Measurements from ENCODE around the gene RET. TPM values are rescaled to one million over a fixed set of nuclear protein-coding genes. Genes with fewer than 3 reads are reported as not detected.
"Not testable (repeated sequence)": the region's sequence is repeated elsewhere in the genome, so short reads cannot be mapped to it uniquely, and the experiment has no call there.

The RET gene
- total RNA-seq, 1 experiment from 2014 or later = 0.37 TPM

DNA sequence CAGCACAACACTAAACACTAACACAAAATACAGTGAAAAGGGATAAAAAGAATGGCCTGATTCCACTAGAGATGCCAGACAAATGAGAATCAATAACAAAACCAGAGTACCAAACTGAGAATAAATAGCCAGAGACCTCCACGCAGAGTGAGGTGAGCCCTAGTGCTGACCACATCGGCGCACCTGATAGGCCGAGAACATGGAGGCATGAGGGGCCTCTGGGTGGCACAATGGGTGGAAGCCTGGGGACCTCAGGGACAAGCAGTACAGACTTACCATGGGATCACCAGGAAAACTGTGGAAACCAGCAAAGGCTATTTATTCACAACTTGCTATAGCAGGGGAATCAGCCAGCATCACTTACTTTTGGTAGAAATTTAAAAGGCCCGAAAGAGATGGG lies 59.6 kb downstream of the RET start:
- DNase-seq (ENCODE audit: low read depth) = no peak
- in situ Hi-C loops (cut with HindIII; ENCODE audit: low pct_unique_long_range_greater_than_20kb, low sequenced_read_pairs) = no loop called here

DNA sequence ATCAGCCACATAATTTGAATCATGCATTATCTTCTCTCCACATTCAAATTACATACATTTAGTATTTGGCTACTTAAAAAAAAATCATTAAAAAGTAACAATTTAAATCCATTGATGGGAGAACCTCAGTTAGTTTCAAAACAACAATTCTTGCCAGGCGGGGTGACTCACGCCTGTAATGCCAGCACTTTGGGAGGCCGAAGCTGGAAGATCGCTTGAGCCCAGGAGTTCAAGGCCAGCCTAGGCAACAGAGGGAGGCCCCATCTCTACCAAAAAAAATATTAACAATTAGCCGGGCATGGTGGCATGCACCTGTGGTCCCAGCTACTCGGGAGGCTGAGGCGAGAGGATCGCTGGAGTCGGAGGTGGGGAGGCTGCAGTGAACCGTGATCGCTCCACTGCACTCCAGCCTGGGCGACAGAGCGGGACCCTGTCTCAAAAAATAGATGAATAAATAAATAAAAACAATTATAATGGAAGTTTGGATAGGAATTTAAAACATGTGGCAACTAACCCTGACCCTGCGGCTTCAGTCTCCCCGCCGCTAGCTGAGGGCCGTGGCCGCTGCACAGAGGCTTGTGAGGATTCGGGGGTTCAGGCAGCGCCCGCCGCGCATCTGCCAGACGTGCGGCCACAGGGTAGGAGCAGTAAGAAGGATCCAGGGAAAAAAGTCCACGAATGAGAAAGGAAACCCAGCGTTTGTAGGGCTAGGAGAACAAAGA lies 60.3 kb downstream of the RET start:
- in situ Hi-C loops (cut with HindIII; ENCODE audit: low pct_unique_long_range_greater_than_20kb, low sequenced_read_pairs) = no loop called here
- peak; percentile 11 for DNase-seq (ENCODE audit: low read depth)

DNA sequence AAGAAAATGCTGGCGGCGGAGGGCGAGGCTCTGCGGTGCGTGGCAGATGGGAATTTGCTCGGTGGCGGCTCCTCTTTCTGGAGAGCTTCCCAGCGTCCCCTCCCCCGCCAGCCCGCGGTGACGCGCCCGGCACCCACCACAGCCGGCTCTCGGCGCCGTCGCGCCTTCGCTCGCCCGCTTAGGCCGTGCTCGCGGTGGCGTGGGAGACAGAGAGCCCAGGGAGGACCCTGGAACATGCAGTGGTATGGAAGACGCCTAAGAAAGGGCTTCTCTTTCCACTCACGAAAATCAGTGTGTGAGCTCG lies 60.8 kb downstream of the RET start:
- DNase-seq (ENCODE audit: low read depth) = peak; percentile 63

DNA sequence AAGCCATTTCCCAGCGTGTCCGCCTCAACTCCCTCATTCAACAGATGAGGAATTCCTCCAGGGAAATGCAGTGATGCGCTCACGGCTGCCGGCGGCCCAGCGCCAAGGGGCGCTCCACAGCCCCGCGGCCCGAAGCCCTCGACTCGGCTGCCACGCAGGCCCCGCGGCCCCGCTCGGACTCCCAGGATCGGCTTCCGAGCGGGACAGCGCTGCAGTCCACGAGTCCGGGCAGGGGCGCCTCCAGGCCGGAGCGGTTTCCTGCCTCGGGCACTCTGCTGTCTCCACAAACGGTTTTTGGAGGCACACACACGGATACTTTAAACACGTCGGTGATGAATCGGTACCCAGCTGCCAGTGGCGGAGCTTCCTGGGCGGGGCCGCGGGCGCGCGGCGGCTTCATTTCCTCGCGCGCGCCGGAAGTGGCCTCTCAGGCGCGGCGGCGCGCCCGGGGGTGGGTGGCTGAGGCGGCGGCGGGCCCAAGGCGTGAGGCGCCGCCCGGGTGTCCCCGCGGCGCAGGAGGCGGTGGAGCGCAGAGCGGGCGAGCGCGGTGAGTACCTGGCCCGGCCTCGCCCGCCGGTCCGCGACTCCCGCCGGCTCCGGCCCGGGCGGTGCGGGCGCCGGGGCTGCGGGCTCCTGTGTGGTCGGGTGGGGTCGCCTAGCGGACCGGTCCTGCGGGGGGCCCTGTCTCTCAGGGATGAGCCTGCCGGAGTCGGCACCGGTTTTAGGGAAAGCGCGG lies 61.3 kb downstream of the RET start, which contains the start of gene CSGALNACT2:
Gene CSGALNACT2 (plus strand): TSS at position 425 of the 736 bp plus-strand sequence. CDS start 16,705 bp downstream, outside the sequence.
- DNase-seq (ENCODE audit: low read depth) = peak; percentile 83
- in situ Hi-C loops (cut with HindIII; ENCODE audit: low pct_unique_long_range_greater_than_20kb, low sequenced_read_pairs) = no loop called here

More for the DNA sequence above, 60.8 kb downstream of the RET start:
- in situ Hi-C loops (cut with HindIII; ENCODE audit: low pct_unique_long_range_greater_than_20kb, low sequenced_read_pairs) = no loop called here

DNA sequence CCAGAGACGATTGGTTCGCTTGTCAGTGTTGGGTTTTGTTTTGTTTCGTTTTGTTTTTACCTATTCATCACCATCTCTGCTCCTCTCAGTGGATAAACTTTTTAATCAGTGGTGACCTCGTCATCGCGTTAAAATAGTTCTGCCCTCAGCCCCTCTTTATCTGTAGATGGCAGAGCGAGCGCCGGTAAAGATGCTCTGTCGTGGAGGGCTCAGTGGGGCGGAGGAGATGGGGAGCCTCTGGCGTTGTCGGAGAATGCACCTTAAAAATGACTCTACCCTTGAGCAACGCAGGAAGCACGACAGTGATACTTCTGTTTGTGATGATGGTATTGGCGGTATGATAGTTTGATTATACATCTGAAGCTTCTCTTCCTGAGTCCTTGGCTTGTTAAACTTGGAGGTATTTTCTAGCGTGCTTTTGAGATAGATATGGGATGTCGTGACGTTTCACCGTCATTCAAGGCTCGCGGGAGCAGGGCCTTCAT lies 61.9 kb downstream of the RET start:
- DNase-seq (ENCODE audit: low read depth) = peak; percentile 60
- in situ Hi-C loops (cut with HindIII; ENCODE audit: low pct_unique_long_range_greater_than_20kb, low sequenced_read_pairs) = no loop called here

DNA sequence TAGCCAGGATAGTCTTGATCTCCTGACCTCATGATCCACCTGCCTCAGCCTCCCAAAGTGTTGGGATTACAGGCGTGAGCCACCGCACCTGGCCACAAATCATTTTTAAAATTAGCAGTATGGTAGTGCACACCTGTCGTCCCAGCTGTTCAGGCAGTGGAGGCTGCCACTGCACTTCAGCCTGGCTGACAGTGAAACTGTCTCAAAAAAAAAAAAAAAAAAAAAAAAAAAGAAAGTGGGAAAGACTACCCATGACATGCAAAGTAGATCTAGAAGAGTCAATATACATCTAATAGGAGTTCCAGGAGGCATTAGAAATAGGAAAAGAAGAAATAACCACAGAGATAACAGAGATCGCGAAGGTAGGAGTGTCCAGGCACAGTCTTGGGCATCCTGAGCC lies 64.6 kb downstream of the RET start:
- in situ Hi-C loops (cut with HindIII; ENCODE audit: low pct_unique_long_range_greater_than_20kb, low sequenced_read_pairs) = no loop called here
- DNase-seq (ENCODE audit: low read depth) = no peak

DNA sequence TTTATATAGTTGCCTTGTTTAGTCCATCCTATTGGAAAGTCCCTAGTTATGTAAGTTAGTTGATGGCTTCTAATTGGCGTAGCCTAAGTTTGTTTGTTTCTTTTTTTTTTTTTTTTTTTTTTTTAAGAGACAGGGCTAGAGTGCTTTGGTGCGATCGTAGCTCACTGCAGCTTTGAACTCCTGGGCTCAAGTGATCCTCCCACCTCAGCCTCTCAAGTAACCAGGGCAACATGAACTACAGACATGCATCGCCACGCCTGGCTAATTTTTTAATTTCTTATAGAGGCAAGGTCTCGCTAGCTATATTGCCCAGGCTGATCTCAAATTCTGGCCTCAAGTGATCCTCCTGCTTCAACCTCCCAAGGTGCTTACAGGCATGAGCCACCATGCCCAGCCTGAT lies 68.4 kb downstream of the RET start:
- in situ Hi-C loops (cut with HindIII; ENCODE audit: low pct_unique_long_range_greater_than_20kb, low sequenced_read_pairs) = no loop called here
- peak; percentile 45 for DNase-seq (ENCODE audit: low read depth)

DNA sequence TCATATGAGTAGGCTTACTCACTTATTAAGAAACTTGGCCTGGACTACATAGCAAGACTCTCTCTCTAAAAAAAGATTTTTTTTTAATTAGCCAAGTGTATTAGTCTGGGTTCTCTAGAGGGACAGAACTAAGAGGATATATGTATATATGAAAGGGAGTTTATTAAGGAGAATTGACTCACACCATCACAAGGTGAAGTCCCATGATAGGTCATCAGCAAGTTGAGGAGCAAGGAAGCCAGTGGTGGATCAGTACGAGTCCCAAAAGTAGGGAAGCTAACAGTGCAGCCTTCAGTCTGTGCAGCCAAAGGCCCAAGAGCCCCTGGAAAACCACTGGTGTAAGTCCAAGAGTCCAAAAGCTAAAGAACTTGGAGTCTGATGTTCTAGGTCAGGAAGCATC lies 69.1 kb downstream of the RET start:
- in situ Hi-C loops (cut with HindIII; ENCODE audit: low pct_unique_long_range_greater_than_20kb, low sequenced_read_pairs); DNase-seq (ENCODE audit: low read depth): not testable (repeated sequence)

GRCh38 chr10:43151371-43151770 lies 74.5 kb downstream of the RET start:
- DNase-seq (ENCODE audit: low read depth) = no peak
- in situ Hi-C loops (cut with HindIII; ENCODE audit: low pct_unique_long_range_greater_than_20kb, low sequenced_read_pairs) = no loop called here

- in situ Hi-C loops (cut with HindIII; ENCODE audit: low pct_unique_long_range_greater_than_20kb, low sequenced_read_pairs) = no loop called here
- no peak for DNase-seq (ENCODE audit: low read depth)
These were observed 77.0 kb downstream of the RET start for GRCh38 chr10:43153901-43154300.

DNA sequence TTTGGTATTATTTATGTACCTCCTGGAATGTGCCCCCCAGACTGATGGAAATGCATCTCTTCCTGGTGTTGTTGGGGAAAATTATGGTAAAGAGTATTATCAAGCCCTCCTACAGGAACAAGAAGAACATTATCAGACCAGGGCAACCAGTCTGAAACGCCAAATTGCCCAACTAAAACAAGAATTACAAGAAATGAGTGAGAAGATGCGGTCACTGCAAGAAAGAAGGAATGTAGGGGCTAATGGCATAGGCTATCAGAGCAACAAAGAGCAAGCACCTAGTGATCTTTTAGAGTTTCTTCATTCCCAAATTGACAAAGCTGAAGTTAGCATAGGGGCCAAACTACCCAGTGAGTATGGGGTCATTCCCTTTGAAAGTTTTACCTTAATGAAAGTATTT lies 78.4 kb downstream of the RET start:
- no peak for DNase-seq (ENCODE audit: low read depth)
- in situ Hi-C loops (cut with HindIII; ENCODE audit: low pct_unique_long_range_greater_than_20kb, low sequenced_read_pairs) = no loop called here

DNA sequence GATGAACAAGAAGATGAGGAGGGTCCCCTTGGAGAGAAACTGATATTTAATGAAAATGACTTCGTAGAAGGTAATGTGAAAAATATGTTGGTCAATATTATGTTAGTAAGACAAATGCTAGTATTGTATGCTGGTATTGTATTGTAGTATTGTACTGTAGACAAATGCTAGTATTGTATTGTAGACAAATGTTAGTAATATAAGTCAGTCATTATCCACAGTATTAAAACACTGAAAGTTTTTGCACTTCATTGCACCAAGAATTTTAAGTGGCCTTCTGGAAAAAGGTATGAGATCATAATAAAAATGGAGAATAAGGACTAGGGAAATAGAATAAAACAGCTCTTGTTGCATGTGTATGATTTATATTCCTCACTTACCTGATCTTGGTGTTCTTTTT lies 78.9 kb downstream of the RET start:
- in situ Hi-C loops (cut with HindIII; ENCODE audit: low pct_unique_long_range_greater_than_20kb, low sequenced_read_pairs) = no loop called here
- DNase-seq (ENCODE audit: low read depth) = no peak

DNA sequence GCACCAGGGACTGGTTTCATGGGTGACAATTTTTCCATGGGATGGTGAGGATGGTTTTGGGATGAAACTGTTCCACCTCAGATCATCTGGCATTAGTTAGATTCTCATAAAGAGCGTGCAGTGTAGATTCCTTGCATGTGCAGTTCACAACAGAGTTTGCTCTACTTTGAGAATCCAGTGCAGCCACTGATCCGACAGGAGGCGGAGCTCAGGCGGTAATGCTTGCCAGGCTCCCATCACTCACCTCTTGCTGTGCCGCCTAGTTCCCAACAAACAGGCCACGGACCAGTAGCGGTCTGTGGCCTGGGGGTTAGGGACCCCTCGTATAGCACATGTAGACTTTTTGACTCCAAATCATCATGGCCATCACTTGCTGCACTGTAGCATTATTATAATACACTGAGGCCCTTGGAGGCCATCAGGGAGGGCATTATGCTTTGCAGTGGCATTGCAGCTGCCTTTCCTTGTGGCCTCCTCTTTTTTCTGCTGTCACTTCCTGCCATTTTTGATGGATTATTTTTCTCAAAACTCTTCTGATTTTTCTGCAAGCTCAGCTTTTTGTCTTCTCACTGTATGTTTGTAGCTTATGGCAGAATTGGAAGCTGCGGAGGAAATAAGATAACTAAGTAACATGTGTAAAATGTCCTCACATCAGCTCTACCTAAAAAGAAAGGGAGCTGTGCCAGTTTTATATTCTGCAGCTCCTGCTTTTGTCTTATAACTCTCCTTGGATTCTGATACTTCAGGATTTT lies 79.9 kb downstream of the RET start:
- no peak for DNase-seq (ENCODE audit: low read depth)
- in situ Hi-C loops (cut with HindIII; ENCODE audit: low pct_unique_long_range_greater_than_20kb, low sequenced_read_pairs) = no loop called here

DNA sequence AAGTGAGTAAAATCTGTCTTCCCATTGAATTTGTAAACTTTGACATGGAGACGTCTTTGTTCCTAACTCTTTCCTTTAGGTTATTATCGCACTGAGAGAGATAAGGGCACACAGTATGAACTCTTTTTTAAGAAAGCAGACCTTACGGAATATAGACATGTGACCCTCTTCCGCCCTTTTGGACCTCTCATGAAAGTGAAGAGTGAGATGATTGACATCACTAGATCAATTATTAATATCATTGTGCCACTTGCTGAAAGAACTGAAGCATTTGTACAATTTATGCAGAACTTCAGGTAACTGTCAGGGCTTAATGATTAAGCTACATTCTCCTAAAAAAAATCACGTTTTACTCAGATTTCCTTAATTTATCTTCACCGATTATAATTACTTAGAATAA lies 81.8 kb downstream of the RET start:
- no peak for DNase-seq (ENCODE audit: low read depth)
- in situ Hi-C loops (cut with HindIII; ENCODE audit: low pct_unique_long_range_greater_than_20kb, low sequenced_read_pairs) = no loop called here

DNA sequence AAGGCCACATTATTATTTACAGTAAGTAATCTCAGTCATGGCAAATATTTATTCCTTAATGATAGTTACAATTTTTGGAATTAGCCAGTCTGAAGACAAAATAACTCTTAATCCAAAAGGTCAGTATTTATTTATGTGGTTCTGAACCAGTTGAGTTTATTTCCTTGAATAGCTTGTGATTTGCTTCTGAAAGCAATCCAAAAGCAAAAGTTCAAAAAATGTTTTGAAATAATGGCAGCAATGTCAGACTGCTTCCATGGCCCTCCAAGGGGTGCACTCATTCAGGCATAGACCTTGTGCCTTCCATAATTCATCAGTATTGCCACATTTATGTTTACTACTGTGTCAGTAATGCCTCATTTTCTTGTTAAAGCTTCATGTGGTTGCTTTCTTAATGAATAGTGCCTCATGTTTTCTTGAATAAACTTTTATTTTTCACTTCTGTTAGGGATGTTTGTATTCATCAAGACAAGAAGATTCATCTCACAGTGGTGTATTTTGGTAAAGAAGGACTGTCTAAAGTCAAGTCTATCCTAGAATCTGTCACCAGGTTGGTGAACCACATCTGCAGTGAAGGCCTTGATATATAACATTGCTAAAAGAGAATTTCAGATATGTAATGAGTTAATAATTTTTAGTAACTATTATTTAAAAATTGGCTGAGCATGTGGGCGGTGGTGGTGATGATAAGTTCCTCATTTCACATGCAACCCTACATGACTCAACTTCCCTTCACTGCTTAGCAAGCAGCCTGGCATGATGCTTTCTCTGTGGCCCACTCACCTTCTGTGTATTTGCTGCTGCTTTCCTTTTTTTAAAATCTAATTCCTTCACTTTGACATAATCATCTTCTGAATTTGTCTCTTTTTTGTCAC lies 83.4 kb downstream of the RET start:
- DNase-seq (ENCODE audit: low read depth) = no peak
- in situ Hi-C loops (cut with HindIII; ENCODE audit: low pct_unique_long_range_greater_than_20kb, low sequenced_read_pairs) = no loop called here

- DNase-seq (ENCODE audit: low read depth) = no peak
- in situ Hi-C loops (cut with HindIII; ENCODE audit: low pct_unique_long_range_greater_than_20kb, low sequenced_read_pairs) = no loop called here
These were observed 84.0 kb downstream of the RET start for GRCh38 chr10:43160921-43161255.

DNA sequence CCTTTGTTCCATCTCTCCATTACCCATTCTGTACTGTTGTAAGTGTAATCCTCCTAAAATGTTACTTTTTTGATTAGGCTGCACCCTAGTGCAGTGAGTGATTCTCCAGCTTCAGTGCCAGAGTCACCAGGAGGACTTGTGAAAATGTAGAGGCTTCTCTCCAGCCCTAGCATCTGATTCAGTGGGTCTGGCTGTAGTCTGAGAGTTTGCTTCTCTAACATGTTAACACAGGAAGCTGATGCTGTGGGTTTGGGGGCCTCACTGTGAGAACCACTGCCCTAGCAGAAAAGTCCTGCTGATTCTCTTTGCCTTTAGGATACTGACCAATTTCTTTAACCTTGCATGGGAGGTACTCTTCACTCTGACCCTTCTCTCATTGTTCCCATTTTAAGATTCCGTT lies 85.7 kb downstream of the RET start:
- in situ Hi-C loops (cut with HindIII; ENCODE audit: low pct_unique_long_range_greater_than_20kb, low sequenced_read_pairs) = no loop called here
- DNase-seq (ENCODE audit: low read depth) = no peak

DNA sequence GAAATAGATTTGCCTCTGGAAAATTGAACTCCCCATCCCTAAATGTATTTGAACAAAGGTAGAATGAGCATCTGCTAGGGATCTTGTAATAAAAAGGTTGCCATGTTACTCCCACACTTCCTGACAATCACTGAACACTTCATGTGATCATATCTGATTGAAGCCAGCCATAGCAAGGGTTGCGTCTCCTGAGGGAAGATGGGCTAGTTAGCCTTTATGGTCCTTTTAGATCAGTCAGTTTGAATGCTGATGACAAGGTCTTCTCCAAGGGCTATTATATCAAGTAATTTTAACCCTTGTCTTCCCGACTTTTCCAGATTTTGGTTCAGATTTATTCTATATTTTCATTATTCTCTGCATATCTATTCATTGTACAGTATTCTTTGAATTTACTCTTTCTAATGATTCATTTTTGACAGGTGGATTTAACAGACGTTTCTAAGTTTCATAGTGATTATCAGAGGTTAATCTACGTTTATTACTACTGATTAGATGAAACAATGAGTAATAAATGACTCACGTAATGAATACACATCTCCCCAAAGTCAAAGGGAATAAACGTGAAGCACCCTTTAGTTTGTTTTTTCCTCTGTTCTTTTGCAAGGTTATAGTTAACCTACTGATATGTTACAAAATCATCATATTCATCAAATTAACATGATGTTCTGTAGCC lies 89.5 kb downstream of the RET start:
- in situ Hi-C loops (cut with HindIII; ENCODE audit: low pct_unique_long_range_greater_than_20kb, low sequenced_read_pairs) = no loop called here
- DNase-seq (ENCODE audit: low read depth) = no peak

Data from Caki2 (cell line).